ENCODE results near the gene MAP4K5. TPM values are rescaled to one million over a fixed set of nuclear protein-coding genes. Genes with fewer than 3 reads are reported as not detected.

MAP4K5 gene
- total RNA-seq, 1 donor from 2014 or later = 93.1 TPM

- H3K4me1 ChIP-seq (ENCODE audit: insufficient read depth, low read length) = no peaks in the 10 kb centered on the region
- Mint-ChIP-seq H3K4me3 (ENCODE audit: unreplicated experiment) (no peak overlapping the region), H3K4me1 (ENCODE audit: low read depth, unreplicated experiment) (peaks cover 3% of the 10 kb centered on the region), H3K27ac (ENCODE audit: unreplicated experiment) (no peak overlapping the region), H3K27me3 (ENCODE audit: low read depth, unreplicated experiment) (no peaks in the 10 kb centered on the region), H3K36me3 (ENCODE audit: low read depth, unreplicated experiment) (no peaks in the 10 kb centered on the region), H3K9me3 (ENCODE audit: unreplicated experiment) (peaks cover 4% of the 10 kb centered on the region)
- H3K36me3 ChIP-seq (ENCODE audit: insufficient read depth, low read length) = no peaks in the 10 kb centered on the region
- no peaks in the 10 kb centered on the region for H4K20me1 ChIP-seq (ENCODE audit: insufficient read depth, low read length)
- H3K9me3 ChIP-seq (ENCODE audit: insufficient read depth, low read depth, low read length) = peaks cover 2% of the 10 kb centered on the region
- H3K27me3 ChIP-seq (ENCODE audit: insufficient read depth, low read length) = no peaks in the 10 kb centered on the region
- no peak overlapping the region for H3K4me2 ChIP-seq (ENCODE audit: low read length)
- H3K27ac ChIP-seq (ENCODE audit: low read depth, low read length) = no peak overlapping the region
- TF ChIP-seq CTCF (IDR thresholded peaks at IDR 0.05; ENCODE audit: insufficient read depth, low read depth, low read length) (no peak), EZH2 (IDR thresholded peaks at IDR 0.05; ENCODE audit: insufficient read depth, low read length) (no peak)
- H3K9ac ChIP-seq (ENCODE audit: low read length) = no peak overlapping the region
- no peaks in the 10 kb centered on the region for H3K79me2 ChIP-seq (ENCODE audit: insufficient read depth, low read length)
- no peak for FAIRE-seq
- H3K4me3 ChIP-seq (ENCODE audit: insufficient read depth, low read depth, low read length) = no peak overlapping the region
- DNase-seq (ENCODE audit: low read depth) = no peak
- no peak overlapping the region for H2AFZ ChIP-seq (ENCODE audit: low read depth, low read length)
Observed at GRCh38 chr14:50575769-50576168, 43.4 kb upstream of the MAP4K5 start.

- DNase-seq (ENCODE audit: low read depth) (no peak), FAIRE-seq (no peak)
- Histone ChIP-seq H3K9ac (ENCODE audit: low read length) (no peak overlapping the region), H3K4me2 (ENCODE audit: low read length) (no peak overlapping the region), H3K79me2 (ENCODE audit: insufficient read depth, low read length) (no peaks in the 10 kb centered on the region), H3K4me3 (ENCODE audit: insufficient read depth, low read depth, low read length) (no peak overlapping the region), H3K27ac (ENCODE audit: low read depth, low read length) (no peak overlapping the region), H2AFZ (ENCODE audit: low read depth, low read length) (no peak overlapping the region), H4K20me1 (ENCODE audit: insufficient read depth, low read length) (no peaks in the 10 kb centered on the region), H3K27me3 (ENCODE audit: insufficient read depth, low read length) (no peaks in the 10 kb centered on the region), H3K36me3 (ENCODE audit: insufficient read depth, low read length) (no peaks in the 10 kb centered on the region), H3K4me1 (ENCODE audit: insufficient read depth, low read length) (no peaks in the 10 kb centered on the region), H3K9me3 (ENCODE audit: insufficient read depth, low read depth, low read length) (peaks cover 4% of the 10 kb centered on the region)
- H3K9me3 Mint-ChIP-seq (ENCODE audit: unreplicated experiment) = peaks cover 13% of the 10 kb centered on the region
- H3K4me3 Mint-ChIP-seq (ENCODE audit: unreplicated experiment) = no peak overlapping the region
- H3K27me3 Mint-ChIP-seq (ENCODE audit: low read depth, unreplicated experiment) = no peaks in the 10 kb centered on the region
- TF ChIP-seq EZH2 (IDR thresholded peaks at IDR 0.05; ENCODE audit: insufficient read depth, low read length) = no peak
- TF ChIP-seq CTCF (IDR thresholded peaks at IDR 0.05; ENCODE audit: insufficient read depth, low read depth, low read length) = no peak
- H3K36me3 Mint-ChIP-seq (ENCODE audit: low read depth, unreplicated experiment) = peaks cover 3% of the 10 kb centered on the region
- no peak overlapping the region for H3K27ac Mint-ChIP-seq (ENCODE audit: unreplicated experiment)
- peaks cover 3% of the 10 kb centered on the region for H3K4me1 Mint-ChIP-seq (ENCODE audit: low read depth, unreplicated experiment)
Observed at GRCh38 chr14:50573862-50574261, 41.5 kb upstream of the MAP4K5 start.

GRCh38 chr14:50569714-50570274 lies 37.4 kb upstream of the MAP4K5 start:
- H3K4me2 ChIP-seq (ENCODE audit: low read length) = no peak overlapping the region
- H3K27me3 ChIP-seq (ENCODE audit: insufficient read depth, low read length) = no peaks in the 10 kb centered on the region
- no peak overlapping the region for H3K27ac ChIP-seq (ENCODE audit: low read depth, low read length)
- peaks cover 13% of the 10 kb centered on the region for H3K9me3 Mint-ChIP-seq (ENCODE audit: unreplicated experiment)
- H3K4me3 Mint-ChIP-seq (ENCODE audit: unreplicated experiment) = no peak overlapping the region
- no peak overlapping the region for H3K27ac Mint-ChIP-seq (ENCODE audit: unreplicated experiment)
- H3K27me3 Mint-ChIP-seq (ENCODE audit: low read depth, unreplicated experiment) = no peaks in the 10 kb centered on the region
- no peaks in the 10 kb centered on the region for H3K4me1 ChIP-seq (ENCODE audit: insufficient read depth, low read length)
- no peak for TF ChIP-seq CTCF (IDR thresholded peaks at IDR 0.05; ENCODE audit: insufficient read depth, low read depth, low read length)
- no peak for TF ChIP-seq EZH2 (IDR thresholded peaks at IDR 0.05; ENCODE audit: insufficient read depth, low read length)
- no peaks in the 10 kb centered on the region for H4K20me1 ChIP-seq (ENCODE audit: insufficient read depth, low read length)
- no peak overlapping the region for H2AFZ ChIP-seq (ENCODE audit: low read depth, low read length)
- no peak for FAIRE-seq
- H3K79me2 ChIP-seq (ENCODE audit: insufficient read depth, low read length) = no peaks in the 10 kb centered on the region
- H3K4me1 Mint-ChIP-seq (ENCODE audit: low read depth, unreplicated experiment) = peaks cover 3% of the 10 kb centered on the region
- no peak overlapping the region for H3K9ac ChIP-seq (ENCODE audit: low read length)
- no peaks in the 10 kb centered on the region for H3K36me3 ChIP-seq (ENCODE audit: insufficient read depth, low read length)
- H3K36me3 Mint-ChIP-seq (ENCODE audit: low read depth, unreplicated experiment) = peaks cover 3% of the 10 kb centered on the region
- no peak overlapping the region for H3K4me3 ChIP-seq (ENCODE audit: insufficient read depth, low read depth, low read length)
- no peak for DNase-seq (ENCODE audit: low read depth)
- peaks cover 4% of the 10 kb centered on the region for H3K9me3 ChIP-seq (ENCODE audit: insufficient read depth, low read depth, low read length)

Measured in astrocyte (in vitro differentiated cells and primary cell).